ENCODE results near the gene LAPTM5.
A peak's percentile ranks its signal among the peaks of the same experiment; 100 is the strongest.

Gene LAPTM5

GRCh38 chr1:30725450-30726095 is 32.0 kb downstream of the LAPTM5 start:
- H3K9me3 ChIP-seq (ENCODE audit: control insufficient read depth, low read length), result no peaks in the 10 kb centered on the region
- no peak overlapping the region for H3K9ac ChIP-seq (ENCODE audit: low read length)
- H3K36me3 ChIP-seq (ENCODE audit: control insufficient read depth, insufficient read depth, low read length), result no peaks in the 10 kb centered on the region
- H3K4me3 ChIP-seq (ENCODE audit: low read length), result no peak overlapping the region
- no peaks in the 10 kb centered on the region for H3K27me3 ChIP-seq (ENCODE audit: control insufficient read depth, insufficient read depth, low read length)
- peaks cover 7% of the 10 kb centered on the region for H3K4me1 ChIP-seq (ENCODE audit: control insufficient read depth, insufficient read depth, low read length)

- H3K27me3 ChIP-seq (ENCODE audit: control insufficient read depth, insufficient read depth, low read length), result no peaks in the 10 kb centered on the region
- H3K9me3 ChIP-seq (ENCODE audit: control insufficient read depth, low read length), result no peaks in the 10 kb centered on the region
- peaks cover 7% of the 10 kb centered on the region for H3K4me1 ChIP-seq (ENCODE audit: control insufficient read depth, insufficient read depth, low read length)
- H3K9ac ChIP-seq (ENCODE audit: low read length), result no peak overlapping the region
- no peak overlapping the region for H3K4me3 ChIP-seq (ENCODE audit: low read length)
- no peaks in the 10 kb centered on the region for H3K36me3 ChIP-seq (ENCODE audit: control insufficient read depth, insufficient read depth, low read length)
Observed at GRCh38 chr1:30724655-30725421, 32.7 kb downstream of the LAPTM5 start.

GRCh38 chr1:30724175-30724574 is 33.4 kb downstream of the LAPTM5 start:
- Histone ChIP-seq H3K36me3 (ENCODE audit: control insufficient read depth, insufficient read depth, low read length) (no peaks in the 10 kb centered on the region), H3K9ac (ENCODE audit: low read length) (no peak overlapping the region), H3K4me1 (ENCODE audit: control insufficient read depth, insufficient read depth, low read length) (peaks cover 13% of the 10 kb centered on the region)

GRCh38 chr1:30723331-30723755 is 34.2 kb downstream of the LAPTM5 start, which contains the start of gene MATN1:
TSS of gene MATN1 (minus strand) at chr1:30723585. CDS start at chr1:30723551, 34 bp downstream.
- Histone ChIP-seq H3K4me1 (ENCODE audit: control insufficient read depth, insufficient read depth, low read length) (peaks cover 18% of the 10 kb centered on the region), H3K36me3 (ENCODE audit: control insufficient read depth, insufficient read depth, low read length) (no peaks in the 10 kb centered on the region), H3K27me3 (ENCODE audit: control insufficient read depth, insufficient read depth, low read length) (no peaks in the 10 kb centered on the region), H3K4me3 (ENCODE audit: low read length) (no peak within 1 kb of the TSS), H3K9me3 (ENCODE audit: control insufficient read depth, low read length) (no peaks in the 10 kb centered on the region), H3K9ac (ENCODE audit: low read length) (no peak within 1 kb of the TSS)

More at GRCh38 chr1:30724175-30724574, 33.4 kb downstream of the LAPTM5 start:
- H3K9me3 ChIP-seq (ENCODE audit: control insufficient read depth, low read length), result no peaks in the 10 kb centered on the region
- no peak overlapping the region for H3K4me3 ChIP-seq (ENCODE audit: low read length)
- no peaks in the 10 kb centered on the region for H3K27me3 ChIP-seq (ENCODE audit: control insufficient read depth, insufficient read depth, low read length)

GRCh38 chr1:30721812-30722537 is 35.6 kb downstream of the LAPTM5 start:
- Histone ChIP-seq H3K36me3 (ENCODE audit: control insufficient read depth, insufficient read depth, low read length) (no peaks in the 10 kb centered on the region), H3K9me3 (ENCODE audit: control insufficient read depth, low read length) (no peaks in the 10 kb centered on the region), H3K4me3 (ENCODE audit: low read length) (no peak overlapping the region), H3K4me1 (ENCODE audit: control insufficient read depth, insufficient read depth, low read length) (peaks cover 18% of the 10 kb centered on the region), H3K9ac (ENCODE audit: low read length) (no peak overlapping the region), H3K27me3 (ENCODE audit: control insufficient read depth, insufficient read depth, low read length) (no peaks in the 10 kb centered on the region)

- peaks cover 18% of the 10 kb centered on the region for H3K4me1 ChIP-seq (ENCODE audit: control insufficient read depth, insufficient read depth, low read length)
Observed at GRCh38 chr1:30721341-30721793, 36.2 kb downstream of the LAPTM5 start.

GRCh38 chr1:30720271-30721223 is 37.0 kb downstream of the LAPTM5 start:
- no peak overlapping the region for H3K4me3 ChIP-seq (ENCODE audit: low read length)
- H3K9ac ChIP-seq (ENCODE audit: low read length), result no peak overlapping the region

More at GRCh38 chr1:30721341-30721793, 36.2 kb downstream of the LAPTM5 start:
- no peaks in the 10 kb centered on the region for H3K36me3 ChIP-seq (ENCODE audit: control insufficient read depth, insufficient read depth, low read length)
- H3K4me3 ChIP-seq (ENCODE audit: low read length), result no peak overlapping the region
- H3K9ac ChIP-seq (ENCODE audit: low read length), result no peak overlapping the region
- H3K9me3 ChIP-seq (ENCODE audit: control insufficient read depth, low read length), result no peaks in the 10 kb centered on the region
- H3K27me3 ChIP-seq (ENCODE audit: control insufficient read depth, insufficient read depth, low read length), result no peaks in the 10 kb centered on the region

GRCh38 chr1:30719406-30720270 is 37.9 kb downstream of the LAPTM5 start:
- Histone ChIP-seq H3K27me3 (ENCODE audit: control insufficient read depth, insufficient read depth, low read length) (no peaks in the 10 kb centered on the region), H3K4me1 (ENCODE audit: control insufficient read depth, insufficient read depth, low read length) (peaks cover 18% of the 10 kb centered on the region), H3K4me3 (ENCODE audit: low read length) (peak overlapping the region; percentile 27), H3K9ac (ENCODE audit: low read length) (peak overlapping the region; percentile 83), H3K36me3 (ENCODE audit: control insufficient read depth, insufficient read depth, low read length) (no peaks in the 10 kb centered on the region), H3K9me3 (ENCODE audit: control insufficient read depth, low read length) (no peaks in the 10 kb centered on the region)

More at GRCh38 chr1:30720271-30721223, 37.0 kb downstream of the LAPTM5 start:
- Histone ChIP-seq H3K36me3 (ENCODE audit: control insufficient read depth, insufficient read depth, low read length) (no peaks in the 10 kb centered on the region), H3K27me3 (ENCODE audit: control insufficient read depth, insufficient read depth, low read length) (no peaks in the 10 kb centered on the region), H3K9me3 (ENCODE audit: control insufficient read depth, low read length) (no peaks in the 10 kb centered on the region), H3K4me1 (ENCODE audit: control insufficient read depth, insufficient read depth, low read length) (peaks cover 18% of the 10 kb centered on the region)

GRCh38 chr1:30718636-30719405 is 38.8 kb downstream of the LAPTM5 start:
- no peaks in the 10 kb centered on the region for H3K9me3 ChIP-seq (ENCODE audit: control insufficient read depth, low read length)
- H3K4me3 ChIP-seq (ENCODE audit: low read length), result peak overlapping the region; percentile 27
- peaks cover 24% of the 10 kb centered on the region for H3K4me1 ChIP-seq (ENCODE audit: control insufficient read depth, insufficient read depth, low read length)
- H3K36me3 ChIP-seq (ENCODE audit: control insufficient read depth, insufficient read depth, low read length), result no peaks in the 10 kb centered on the region
- H3K27me3 ChIP-seq (ENCODE audit: control insufficient read depth, insufficient read depth, low read length), result no peaks in the 10 kb centered on the region
- H3K9ac ChIP-seq (ENCODE audit: low read length), result peak overlapping the region; percentile 83

- Histone ChIP-seq H3K9ac (ENCODE audit: low read length) (no peak overlapping the region), H3K9me3 (ENCODE audit: control insufficient read depth, low read length) (no peaks in the 10 kb centered on the region), H3K36me3 (ENCODE audit: control insufficient read depth, insufficient read depth, low read length) (no peaks in the 10 kb centered on the region), H3K27me3 (ENCODE audit: control insufficient read depth, insufficient read depth, low read length) (no peaks in the 10 kb centered on the region), H3K4me3 (ENCODE audit: low read length) (no peak overlapping the region), H3K4me1 (ENCODE audit: control insufficient read depth, insufficient read depth, low read length) (peaks cover 30% of the 10 kb centered on the region)
Observed at GRCh38 chr1:30718091-30718635, 39.4 kb downstream of the LAPTM5 start.

Measured in mucosa of stomach (tissue), 1 donor.